HEK293 (cell line): ENCODE data around the gene CCNDBP1.
A peak's percentile ranks its signal among the peaks of the same experiment; 100 is the strongest.

Source experiments
- BCL11A ChIP-seq: fragments of 450-650 bp; formaldehyde crosslinking; IDR thresholded peaks from 2 replicates; pipeline ENCODE4 v1.5.1; 2016; ENCODE audit warnings: low read depth, missing biosample characterization, missing genetic modification characterization
- CTCF ChIP-seq: fragments of 450-650 bp; formaldehyde crosslinking; IDR thresholded peaks from 2 replicates; pipeline ENCODE4 v1.5.1; 2016; ENCODE audit warnings: missing biosample characterization, missing genetic modification characterization
- HIC1 ChIP-seq: fragments of 450-650 bp; formaldehyde crosslinking; IDR thresholded peaks from 2 replicates; pipeline ENCODE4 v1.5.1; 2016; ENCODE audit warnings: missing biosample characterization, missing genetic modification characterization
- REST ChIP-seq: fragments of 450-650 bp; formaldehyde crosslinking; IDR thresholded peaks from 2 replicates; pipeline ENCODE4 v1.5.1; 2016; ENCODE audit warnings: missing biosample characterization, missing genetic modification characterization
- ZEB2 ChIP-seq: fragments of 450-650 bp; formaldehyde crosslinking; IDR thresholded peaks from 2 replicates; pipeline ENCODE4 v1.5.1; 2016; ENCODE audit warnings: missing biosample characterization, missing genetic modification characterization
- ZNF843 ChIP-seq: fragments of 450-650 bp; formaldehyde crosslinking; IDR thresholded peaks from 2 replicates; pipeline ENCODE4 v1.5.1; 2016; ENCODE audit warnings: missing biosample characterization, missing genetic modification characterization

- TF ChIP-seq BCL11A (no peak), CTCF (tag by site-specific recombination) (peak; percentile 41), ZNF843 (tag by site-specific recombination) (peak; percentile 57; the same call in 1 of the 2 replicates), ZEB2 (tag by site-specific recombination) (peak; percentile 38; the same call in 1 of the 2 replicates), REST (tag by site-specific recombination) (no peak), HIC1 (tag by site-specific recombination) (no peak)
Observed at GRCh38 chr15:43185157-43186002, at the start of gene CCNDBP1.
